Spleen (tissue), 7 donors: Measurements from ENCODE around the gene CDC6.

ENCODE experiments used
- POLR2A ChIP-seq, 3 donors: fragments of 450-650 bp; IDR thresholded peaks; one replicate each; pipeline ENCODE4 v1.5.1; 2017; ENCODE audit warnings: antibody characterized with exemption in 3 of 3, mild to moderate bottlenecking in 1 of 3
- POLR2AphosphoS5 ChIP-seq, 3 donors: sonication (generic); formaldehyde crosslinking; IDR thresholded peaks; one replicate each; pipeline ENCODE4 v1.5.1; 2017; ENCODE audit warnings: antibody characterized with exemption in 3 of 3
- TF ChIP-seq, protein P1 (sequence below), 11 experiments: fragments of 200-600 bp in 7 of 11; fragments of 450-650 bp in 4 of 11; sonication (generic) in 4 of 11; IDR thresholded peaks in 8 of 11; conservative IDR thresholded peaks in 3 of 11; 1 replicate in 7 of 11; 2 replicates in 4 of 11; pipeline versions ENCODE4 v1.4.0 to v1.8.0; 2016 to 2021; ENCODE audit warnings: antibody characterized with exemption in 11 of 11, inconsistent platforms in 4 of 11, mild to moderate bottlenecking in 1 of 11
- donor health status: DM: no; HTN: no; CAD: no; lungs with moderate emphysema.
- donor health status: DM: no; HTN: no; CAD: no.
- donor health status: DM: no; HTN: no; CAD: no.

DNA sequence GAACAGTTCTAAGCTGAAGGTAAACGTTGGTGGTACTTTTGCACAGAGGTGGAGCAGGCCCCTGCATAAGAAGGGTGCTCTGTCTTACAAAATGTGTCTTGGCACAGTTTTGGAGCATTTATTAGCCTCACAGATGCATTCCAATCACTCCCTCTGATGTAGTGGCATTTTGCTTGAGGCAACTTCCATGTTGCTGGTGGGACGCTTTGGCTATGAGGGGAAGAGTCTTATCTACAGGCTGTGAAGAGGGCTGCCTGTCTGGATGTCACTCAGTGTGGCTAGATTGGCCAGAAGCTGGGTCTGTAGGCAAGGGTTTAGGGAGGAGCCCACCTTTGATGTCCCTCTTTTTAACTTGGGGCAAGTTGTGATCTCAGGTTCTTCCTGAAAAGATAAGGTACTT is 18.7 kb downstream of the CDC6 start:
- TF ChIP-seq, protein P1, sequence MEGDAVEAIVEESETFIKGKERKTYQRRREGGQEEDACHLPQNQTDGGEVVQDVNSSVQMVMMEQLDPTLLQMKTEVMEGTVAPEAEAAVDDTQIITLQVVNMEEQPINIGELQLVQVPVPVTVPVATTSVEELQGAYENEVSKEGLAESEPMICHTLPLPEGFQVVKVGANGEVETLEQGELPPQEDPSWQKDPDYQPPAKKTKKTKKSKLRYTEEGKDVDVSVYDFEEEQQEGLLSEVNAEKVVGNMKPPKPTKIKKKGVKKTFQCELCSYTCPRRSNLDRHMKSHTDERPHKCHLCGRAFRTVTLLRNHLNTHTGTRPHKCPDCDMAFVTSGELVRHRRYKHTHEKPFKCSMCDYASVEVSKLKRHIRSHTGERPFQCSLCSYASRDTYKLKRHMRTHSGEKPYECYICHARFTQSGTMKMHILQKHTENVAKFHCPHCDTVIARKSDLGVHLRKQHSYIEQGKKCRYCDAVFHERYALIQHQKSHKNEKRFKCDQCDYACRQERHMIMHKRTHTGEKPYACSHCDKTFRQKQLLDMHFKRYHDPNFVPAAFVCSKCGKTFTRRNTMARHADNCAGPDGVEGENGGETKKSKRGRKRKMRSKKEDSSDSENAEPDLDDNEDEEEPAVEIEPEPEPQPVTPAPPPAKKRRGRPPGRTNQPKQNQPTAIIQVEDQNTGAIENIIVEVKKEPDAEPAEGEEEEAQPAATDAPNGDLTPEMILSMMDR (IDR thresholded peaks at IDR 0.05 in 8 of 11, conservative IDR thresholded peaks at IDR 0.05 in 3 of 11): no peak
- TF ChIP-seq POLR2A (IDR thresholded peaks at IDR 0.05) (no peak), POLR2AphosphoS5 (IDR thresholded peaks at IDR 0.05) (no peak)
